B cell (primary cell): ENCODE measurements around the gene COL28A1. TPM values are rescaled to one million over a fixed set of nuclear protein-coding genes. Genes with fewer than 3 reads are reported as not detected.

ENCODE experiments used
- ATAC-seq: fragments of 200-7000 bp; cut with Tn5 transposase; one replicate; pipeline ENCODE4 v1.10.0; 2021; ENCODE audit warnings: low read depth, mild to moderate bottlenecking, moderate number of reproducible peaks, moderate library complexity
- CTCF ChIA-PET: fragments of 350-600 bp; sonication (Branson Sonifier 250); formaldehyde crosslinking; loops from one replicate; lab custom pipeline; 2021; ENCODE audit warnings: antibody characterized with exemption, inconsistent platforms; lab: Charles Lee
- POLR2A ChIA-PET: fragments of 350-600 bp; sonication (Branson Sonifier 250); formaldehyde crosslinking; loops from one replicate; lab custom pipeline; 2021; ENCODE audit warnings: antibody characterized with exemption; lab: Charles Lee
- DNase-seq: peaks from one replicate; pipeline ENCODE4 v3.0.0; 2013
- H2AFZ ChIP-seq: 2 replicates; pipeline ENCODE4 v1.6.1; 2012; ENCODE audit warnings: mild to moderate bottlenecking, low read depth, low read length; ENCODE audit not compliant: insufficient read depth, poor library complexity, severe bottlenecking
- H3K27ac ChIP-seq, 2 donors: 1 replicate in 1 of 2; 2 replicates in 1 of 2; pipeline ENCODE4 v1.5.1; 2012 to 2013; ENCODE audit warnings: low read length in 2 of 2, mild to moderate bottlenecking in 2 of 2, moderate library complexity in 1 of 2
- H3K27me3 ChIP-seq, 4 experiments: fragments of 200-600 bp in 1 of 4; sonication (generic) in 1 of 4; replicated peaks in 1 of 4; 1 replicate in 2 of 4; 2 replicates in 2 of 4; pipeline versions ENCODE4 v1.6.1 to v1.7.0; 2013 to 2016; ENCODE audit warnings: low read length in 3 of 4, mild to moderate bottlenecking in 2 of 4, mixed read lengths in 1 of 4, moderate library complexity in 1 of 4; ENCODE audit not compliant: insufficient read depth in 4 of 4, control insufficient read depth in 3 of 4; ENCODE audit errors: control extremely low read depth in 1 of 4
- H3K36me3 ChIP-seq, 2 experiments: replicated peaks in 1 of 2; 1 replicate in 1 of 2; 2 replicates in 1 of 2; pipeline versions ENCODE4 v1.6.1 to v1.7.1; 2013; ENCODE audit warnings: low read length in 1 of 2; ENCODE audit not compliant: insufficient read depth in 2 of 2, control insufficient read depth in 1 of 2; ENCODE audit errors: control extremely low read depth in 1 of 2, extremely low read depth in 1 of 2
- H3K4me1 ChIP-seq, 2 donors: fragments of 200-600 bp in 1 of 2; sonication (generic) in 1 of 2; 1 replicate in 1 of 2; 2 replicates in 1 of 2; pipeline versions ENCODE4 v1.5.1 to v1.6.1; 2013 to 2017; ENCODE audit warnings: low read length in 2 of 2; ENCODE audit not compliant: control insufficient read depth in 2 of 2, insufficient read depth in 2 of 2
- H3K4me2 ChIP-seq: replicated peaks from 2 replicates; pipeline ENCODE3; 2012; ENCODE audit warnings: mild to moderate bottlenecking, low read depth, low read length; ENCODE audit not compliant: poor library complexity, severe bottlenecking
- H3K4me3 ChIP-seq, 5 experiments: fragments of 200-600 bp in 1 of 5; sonication (generic) in 1 of 5; 1 replicate in 3 of 5; 2 replicates in 2 of 5; pipeline versions ENCODE4 v1.5.1 to v1.7.0; 2011 to 2016; ENCODE audit warnings: low read length in 4 of 5, mild to moderate bottlenecking in 4 of 5, low read depth in 2 of 5, control low read depth in 1 of 5, moderate library complexity in 1 of 5; ENCODE audit not compliant: insufficient read depth in 1 of 5; ENCODE audit errors: control extremely low read depth in 1 of 5, extremely low read depth in 1 of 5
- H3K79me2 ChIP-seq: fragments of 200-600 bp; sonication (generic); one replicate; pipeline ENCODE4 v1.6.0; 2016; ENCODE audit warnings: low read length; ENCODE audit not compliant: control insufficient read depth, insufficient read depth
- H3K9ac ChIP-seq: fragments of 200-600 bp; sonication (generic); 2 replicates; pipeline ENCODE4 v1.6.1; 2017; ENCODE audit warnings: mild to moderate bottlenecking, low read length, moderate library complexity
- H3K9me3 ChIP-seq, 3 donors: one replicate each; pipeline versions ENCODE4 v1.6.1 to v1.7.1; 2013; ENCODE audit warnings: low read length in 2 of 3; ENCODE audit not compliant: control insufficient read depth in 2 of 3, insufficient read depth in 1 of 3; ENCODE audit errors: control extremely low read depth in 1 of 3
- H4K20me1 ChIP-seq: 2 replicates; pipeline ENCODE4 v1.6.0; 2012; ENCODE audit warnings: mild to moderate bottlenecking, low read length; ENCODE audit not compliant: insufficient read depth, control insufficient read depth, poor library complexity, severe bottlenecking
- H3K27ac Mint-ChIP-seq: one replicate; pipeline ENCODE4 v1.8.0; 2021; ENCODE audit warnings: mixed read lengths
- H3K27me3 Mint-ChIP-seq: one replicate; pipeline ENCODE4 v1.8.0; 2021; ENCODE audit warnings: mixed read lengths
- H3K4me1 Mint-ChIP-seq: one replicate; pipeline ENCODE4 v1.8.0; 2021; ENCODE audit warnings: mixed read lengths
- H3K4me3 Mint-ChIP-seq: one replicate; pipeline ENCODE4 v1.8.0; 2021; ENCODE audit warnings: mixed read lengths
- H3K9me3 Mint-ChIP-seq: one replicate; pipeline ENCODE4 v1.8.0; 2022; ENCODE audit warnings: mixed read lengths; ENCODE audit not compliant: insufficient read depth
- EZH2 ChIP-seq: IDR thresholded peaks from 2 replicates; pipeline ENCODE4 v1.6.1; 2012; ENCODE audit warnings: borderline replicate concordance, low read depth, mild to moderate bottlenecking, moderate library complexity, low read length; ENCODE audit not compliant: insufficient read depth, poor library complexity, severe bottlenecking
- WGBS: methylation state at CpG from one replicate; pipeline ENCODE4 v1.1.5; 2013; ENCODE audit warnings: missing lambda C conversion rate; ENCODE audit not compliant: insufficient coverage; 5-methylcytosine and 5-hydroxymethylcytosine counted together
- intact Hi-C: fragments of 100-400 bp; cut with micrococcal nuclease; formaldehyde crosslinking; loops from one replicate; pipeline ENCODE4 v1.10.0; 2022
- polyA plus RNA-seq: library from polyadenylated mRNA; depleted of rRNA; stranded (reverse); fragments of >200 nt; gene quantifications from 2 replicates; pipeline ENCODE4 v1.2.3, GENCODE V29; 2012
- total RNA-seq, 2 donors: library from RNA; stranded (reverse); fragments of 120-200 nt in 1 of 2; gene quantifications; 1 replicate in 1 of 2; 2 replicates in 1 of 2; pipeline versions ENCODE4 v1.2.3 to v1.2.4, GENCODE V29; 2013 to 2022
- TF ChIP-seq, protein P1 (sequence below): fragments of 200-600 bp; IDR thresholded peaks from one replicate; pipeline ENCODE4 v1.8.0; 2022; ENCODE audit warnings: antibody characterized with exemption, mild to moderate bottlenecking

COL28A1 gene
- total and polyA plus RNA-seq, 2 donors (not counting 1 experiment from before 2014, with no cell fraction given), result 0.18 to 0.67 TPM

DNA sequence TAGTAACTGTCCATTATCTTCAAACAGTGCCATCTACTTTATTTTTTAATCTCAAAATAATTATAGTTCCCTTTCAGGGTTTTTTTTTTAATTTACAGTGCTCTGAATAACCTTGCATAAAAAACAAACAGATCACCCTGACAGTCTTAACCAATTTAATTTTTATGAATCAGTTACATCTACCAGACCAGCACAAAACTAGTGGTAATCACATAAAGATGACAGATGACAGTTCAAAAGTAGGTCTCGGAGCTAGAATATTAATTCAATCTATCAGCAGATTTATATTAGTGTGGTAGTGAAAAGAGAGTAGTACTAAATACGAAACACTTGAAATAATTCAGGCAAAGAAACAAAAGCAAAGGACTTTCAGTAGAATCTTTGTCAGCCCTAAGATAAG is 53.9 kb downstream of the COL28A1 start:
- ATAC-seq (no peak), DNase-seq (no peak)
- H3K4me3 Mint-ChIP-seq, result no peak overlapping the region
- H3K79me2 ChIP-seq, result no peaks in the 10 kb centered on the region
- H3K9me3 ChIP-seq, result peaks cover 2 to 13% (median 6%) of the 10 kb centered on the region in 3 donors
- peaks cover 7% of the 10 kb centered on the region for H3K4me1 Mint-ChIP-seq
- POLR2A ChIA-PET, result no interaction called here
- H3K9me3 Mint-ChIP-seq, result peaks cover 2% of the 10 kb centered on the region
- H2AFZ ChIP-seq, result no peak overlapping the region
- H3K27ac Mint-ChIP-seq, result no peak overlapping the region
- no CpG with 5 or more reads among the region's 2 CpGs for WGBS
- H3K27ac ChIP-seq, result no peak overlapping the region
- intact Hi-C loops, result loop anchor here (10.0 kb wide), 1 partner anchor 47 kb away; no protein-coding TSS in a partner anchor
- no peak overlapping the region for H3K4me2 ChIP-seq
- no peaks in the 10 kb centered on the region for H3K27me3 Mint-ChIP-seq
- H3K9ac ChIP-seq, result no peak overlapping the region
- H4K20me1 ChIP-seq, result no peaks in the 10 kb centered on the region
- TF ChIP-seq EZH2, result no peak
- TF ChIP-seq, protein P1, sequence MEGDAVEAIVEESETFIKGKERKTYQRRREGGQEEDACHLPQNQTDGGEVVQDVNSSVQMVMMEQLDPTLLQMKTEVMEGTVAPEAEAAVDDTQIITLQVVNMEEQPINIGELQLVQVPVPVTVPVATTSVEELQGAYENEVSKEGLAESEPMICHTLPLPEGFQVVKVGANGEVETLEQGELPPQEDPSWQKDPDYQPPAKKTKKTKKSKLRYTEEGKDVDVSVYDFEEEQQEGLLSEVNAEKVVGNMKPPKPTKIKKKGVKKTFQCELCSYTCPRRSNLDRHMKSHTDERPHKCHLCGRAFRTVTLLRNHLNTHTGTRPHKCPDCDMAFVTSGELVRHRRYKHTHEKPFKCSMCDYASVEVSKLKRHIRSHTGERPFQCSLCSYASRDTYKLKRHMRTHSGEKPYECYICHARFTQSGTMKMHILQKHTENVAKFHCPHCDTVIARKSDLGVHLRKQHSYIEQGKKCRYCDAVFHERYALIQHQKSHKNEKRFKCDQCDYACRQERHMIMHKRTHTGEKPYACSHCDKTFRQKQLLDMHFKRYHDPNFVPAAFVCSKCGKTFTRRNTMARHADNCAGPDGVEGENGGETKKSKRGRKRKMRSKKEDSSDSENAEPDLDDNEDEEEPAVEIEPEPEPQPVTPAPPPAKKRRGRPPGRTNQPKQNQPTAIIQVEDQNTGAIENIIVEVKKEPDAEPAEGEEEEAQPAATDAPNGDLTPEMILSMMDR, result no peak
- CTCF ChIA-PET, result no interaction called here
- no peaks in the 10 kb centered on the region for H3K27me3 ChIP-seq
- H3K4me3 ChIP-seq, result no peak overlapping the region
- peaks cover 0 to 7% of the 10 kb centered on the region in 2 donors for H3K4me1 ChIP-seq
- no peaks in the 10 kb centered on the region for H3K36me3 ChIP-seq

DNA sequence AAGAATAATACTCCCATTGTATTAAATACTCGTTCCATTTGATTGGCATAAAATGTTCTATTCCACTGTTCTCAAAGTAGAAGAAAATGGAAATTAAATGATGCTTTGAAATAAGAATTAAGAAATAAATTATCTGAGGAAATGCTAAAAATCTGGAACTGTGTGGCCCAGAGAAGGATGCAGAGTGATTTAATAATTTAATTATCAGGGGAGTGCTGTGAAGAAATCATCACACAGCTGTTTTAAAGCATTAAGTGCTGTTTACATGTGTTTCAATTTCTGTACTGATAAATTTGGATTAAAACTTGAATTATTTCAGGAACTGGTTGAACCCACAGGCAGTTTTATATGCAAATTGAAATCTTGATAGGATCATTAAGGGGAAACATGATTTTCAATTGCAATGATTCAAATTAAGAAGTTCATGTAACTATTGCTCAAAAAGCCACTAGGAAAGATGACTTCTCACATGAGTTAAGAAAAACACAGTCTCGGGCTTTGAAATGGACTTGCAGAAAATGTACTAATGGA is 56.3 kb downstream of the COL28A1 start:
- no peak for ATAC-seq
- Histone ChIP-seq H3K79me2 (no peaks in the 10 kb centered on the region), H3K9me3 (peaks cover 0 to 13% (median 2%) of the 10 kb centered on the region in 3 donors), H3K27ac (no peak overlapping the region), H3K36me3 (no peaks in the 10 kb centered on the region), H3K9ac (no peak overlapping the region), H3K4me3 (no peak overlapping the region), H4K20me1 (no peaks in the 10 kb centered on the region), H3K27me3 (no peaks in the 10 kb centered on the region), H2AFZ (no peak overlapping the region), H3K4me1 (no peaks in the 10 kb centered on the region), H3K4me2 (no peak overlapping the region)
- WGBS, result no CpG with 5 or more reads among the region's 2 CpGs
- no peak for TF ChIP-seq EZH2
- TF ChIP-seq, protein P1, result no peak
- Mint-ChIP-seq H3K27ac (no peak overlapping the region), H3K4me1 (no peaks in the 10 kb centered on the region), H3K9me3 (no peaks in the 10 kb centered on the region), H3K4me3 (no peak overlapping the region), H3K27me3 (no peaks in the 10 kb centered on the region)
- no peak for DNase-seq
- ChIA-PET POLR2A (no interaction called here), CTCF (no interaction called here)
- intact Hi-C loops, result no loop called here
